NCI-H1092 treated with DMSO at 0.1 percent for 48 hours (cell line): ENCODE measurements around the gene SLC48A1.

ENCODE experiments used
- DNase-seq: peaks from one replicate; lab custom pipeline; 2025; lab: John Stamatoyannopoulos, UW

SLC48A1 gene

GRCh38 chr12:47773062-47773857 is at the start of gene SLC48A1:
SLC48A1 (plus strand) TSS chr12:47773238; CDS start chr12:47773305, 67 bp downstream.
- peak; percentile 85 for DNase-seq

- DNase-seq, result no peak
These were observed 47.8 kb upstream of the SLC48A1 start, which contains the start of gene ENDOU for GRCh38 chr12:47725091-47725772. ENDOU (minus strand) TSS chr12:47725490; CDS start chr12:47725413, 77 bp downstream.

- no peak for DNase-seq
These were observed 47.1 kb upstream of the SLC48A1 start for GRCh38 chr12:47725893-47726292.

- DNase-seq, result no peak
These were observed 43.8 kb upstream of the SLC48A1 start for GRCh38 chr12:47729233-47729632.

- peak; percentile 75 for DNase-seq
These were observed 42.7 kb upstream of the SLC48A1 start for GRCh38 chr12:47730341-47730744.

- no peak for DNase-seq
These were observed 41.3 kb upstream of the SLC48A1 start for GRCh38 chr12:47731723-47732122.

- no peak for DNase-seq
These were observed 40.5 kb upstream of the SLC48A1 start for GRCh38 chr12:47732504-47732903.

GRCh38 chr12:47733142-47733541 is 39.9 kb upstream of the SLC48A1 start:
- DNase-seq, result no peak

- peak; percentile 42 for DNase-seq
These were observed 38.1 kb upstream of the SLC48A1 start for GRCh38 chr12:47734725-47735480.

GRCh38 chr12:47735649-47736048 is 37.4 kb upstream of the SLC48A1 start:
- no peak for DNase-seq

- DNase-seq, result no peak
These were observed 36.8 kb upstream of the SLC48A1 start for GRCh38 chr12:47736216-47736615.

- DNase-seq, result peak; percentile 34
These were observed 36.0 kb upstream of the SLC48A1 start for GRCh38 chr12:47736877-47737676.

GRCh38 chr12:47737936-47738594 is 35.0 kb upstream of the SLC48A1 start:
- no peak for DNase-seq

- no peak for DNase-seq
These were observed 33.7 kb upstream of the SLC48A1 start for GRCh38 chr12:47739297-47739696.

GRCh38 chr12:47739979-47740378 is 33.1 kb upstream of the SLC48A1 start:
- no peak for DNase-seq

- peak; percentile 58 for DNase-seq
These were observed 32.3 kb upstream of the SLC48A1 start for GRCh38 chr12:47740606-47741339.

- peak; percentile 99 for DNase-seq
These were observed 31.7 kb upstream of the SLC48A1 start for GRCh38 chr12:47741340-47741703.

- peak; percentile 60 for DNase-seq
These were observed 30.7 kb upstream of the SLC48A1 start for GRCh38 chr12:47742253-47742825.

GRCh38 chr12:47743311-47743860 is 29.7 kb upstream of the SLC48A1 start:
- DNase-seq, result no peak
